ENCODE measurements around the gene PRKRA. TPM values are rescaled to one million over a fixed set of nuclear protein-coding genes. Genes with fewer than 3 reads are reported as not detected.

The PRKRA gene
- total and polyA plus RNA-seq, 9 of the 15 experiments (the other 6 are each of a cell fraction or from before 2014, with no cell fraction given), result 14.1 to 78.1 (median 52.3) TPM

- no peak for TF ChIP-seq HNRNPLL (IDR thresholded peaks at IDR 0.05; ENCODE audit: low read depth, low read length, poor library complexity, severe bottlenecking)
- no peak for TF ChIP-seq MCM2 (IDR thresholded peaks at IDR 0.05; ENCODE audit: low read depth)
- TF ChIP-seq ZNF41 (CRISPR knock-in tag; conservative IDR thresholded peaks at IDR 0.05), result no peak
- no peak for TF ChIP-seq SRF (CRISPR knock-in tag; IDR thresholded peaks at IDR 0.05)
- no peak for TF ChIP-seq ETV1 (tag; conservative IDR thresholded peaks at IDR 0.05; ENCODE audit: low read depth)
- no peak for TF ChIP-seq TSHZ1 (CRISPR knock-in tag; IDR thresholded peaks at IDR 0.05)
- peak; percentile 74 for TF ChIP-seq MTA3 (IDR thresholded peaks at IDR 0.05; ENCODE audit: borderline replicate concordance)
- no peak for TF ChIP-seq HMG20A (CRISPR knock-in tag; conservative IDR thresholded peaks at IDR 0.05)
- no peak for TF ChIP-seq CBFA2T3 (IDR thresholded peaks at IDR 0.05)
- no peak for TF ChIP-seq PYGO2 (tag; IDR thresholded peaks at IDR 0.05)
- TF ChIP-seq E2F6 (IDR thresholded peaks at IDR 0.05; ENCODE audit: borderline replicate concordance in 1 of 2, extremely low read depth in 1 of 2, insufficient read depth in 1 of 2, insufficient read length in 1 of 2, low read depth in 1 of 2, low read length in 1 of 2, poor library complexity in 1 of 2, severe bottlenecking in 1 of 2), result no peak
- no peak for TF ChIP-seq SNRNP70 (optimal IDR thresholded peaks at IDR 0.05; ENCODE audit: low read depth, low read length)
- TF ChIP-seq TAL1 (IDR thresholded peaks at IDR 0.05), result no peak
- TF ChIP-seq FOXA3 (CRISPR knock-in tag; conservative IDR thresholded peaks at IDR 0.05 in 1 of 2, IDR thresholded peaks at IDR 0.05 in 1 of 2), result peak in 1 of 2 experiments; percentile 81; a peak in 2 of 4 replicates
- no peak for TF ChIP-seq CBFA2T2 (conservative IDR thresholded peaks at IDR 0.05)
- no peak for TF ChIP-seq ZBTB5 (IDR thresholded peaks at IDR 0.05)
- TF ChIP-seq TAF15 (IDR thresholded peaks at IDR 0.05; ENCODE audit: low read depth, low read length), result no peak
- no peak for TF ChIP-seq ATF3 (IDR thresholded peaks at IDR 0.05)
- no peak for TF ChIP-seq ATF3 (CRISPR knock-in tag; conservative IDR thresholded peaks at IDR 0.05)
- TF ChIP-seq ZSCAN32 (CRISPR knock-in tag; IDR thresholded peaks at IDR 0.05), result no peak
- no peak for TF ChIP-seq NFIX (CRISPR knock-in tag; IDR thresholded peaks at IDR 0.05; ENCODE audit: low read depth)
Observed at GRCh38 chr2:178428396-178428806, 22.6 kb downstream of the PRKRA start (continued).

All from K562 (cell line).